Gastroesophageal sphincter (tissue), 3 donors: Measurements from ENCODE around the gene FCF1.

Experiments
- CTCF ChIP-seq, 4 experiments: fragments of 200-600 bp in 2 of 4; fragments of 450-650 bp in 2 of 4; sonication (generic) in 1 of 4; IDR thresholded peaks; one replicate each; pipeline ENCODE4 v1.5.1; 2017 to 2019; ENCODE audit warnings: antibody characterized with exemption in 4 of 4, mild to moderate bottlenecking in 2 of 4, moderate library complexity in 2 of 4
- POLR2A ChIP-seq, 2 donors: fragments of 450-650 bp; IDR thresholded peaks; one replicate each; pipeline ENCODE4 v1.6.1; 2017; ENCODE audit warnings: antibody characterized with exemption in 2 of 2, mild to moderate bottlenecking in 2 of 2, moderate library complexity in 1 of 2
- POLR2AphosphoS5 ChIP-seq: sonication (generic); formaldehyde crosslinking; IDR thresholded peaks from one replicate; pipeline ENCODE4 v1.6.1; 2017; ENCODE audit warnings: antibody characterized with exemption

- no peak for TF ChIP-seq CTCF (IDR thresholded peaks at IDR 0.05)
- TF ChIP-seq POLR2A (IDR thresholded peaks at IDR 0.05), result no peak
- no peak for TF ChIP-seq POLR2AphosphoS5
These were observed 71.7 kb downstream of the FCF1 start for GRCh38 chr14:74784634-74785033.
